Thyroid gland (tissue), 4 donors: ENCODE results near the gene KLHDC9. TPM values are rescaled to one million over a fixed set of nuclear protein-coding genes. Genes with fewer than 3 reads are reported as not detected.
"Not testable (repeated sequence)": the region's sequence is repeated elsewhere in the genome, so short reads cannot be mapped to it uniquely, and the experiment has no call there.

Source experiments
- DNase-seq, 2 donors: peaks; one replicate each; pipeline ENCODE4 v3.0.0-alpha.2; 2019
- H3K27ac ChIP-seq, 3 donors: fragments of 200-600 bp; sonication (generic); 1 replicate in 2 of 3; 2 replicates in 1 of 3; pipeline ENCODE4 v1.5.1; 2016 to 2019; ENCODE audit warnings: mild to moderate bottlenecking in 1 of 3, moderate library complexity in 1 of 3
- H3K27me3 ChIP-seq: fragments of 200-600 bp; sonication (generic); one replicate; pipeline ENCODE4 v1.5.1; 2019
- H3K36me3 ChIP-seq, 2 donors: fragments of 200-600 bp; sonication (generic); one replicate each; pipeline ENCODE4 v1.5.1; 2016 to 2019
- H3K4me1 ChIP-seq, 2 donors: fragments of 200-600 bp; sonication (generic); one replicate each; pipeline ENCODE4 v1.5.1; 2017 to 2019
- H3K4me3 ChIP-seq, 3 donors: fragments of 200-600 bp; sonication (generic); replicated peaks in 1 of 3; 1 replicate in 2 of 3; 2 replicates in 1 of 3; pipeline ENCODE4 v1.5.1; 2016; ENCODE audit warnings: mild to moderate bottlenecking in 1 of 3
- H3K9me3 ChIP-seq: fragments of 200-600 bp; sonication (generic); one replicate; pipeline ENCODE4 v1.5.1; 2017
- POLR2A ChIP-seq, 2 donors: fragments of 450-650 bp; IDR thresholded peaks; one replicate each; pipeline ENCODE4 v1.6.1; 2017; ENCODE audit warnings: antibody characterized with exemption in 2 of 2, mild to moderate bottlenecking in 2 of 2, moderate library complexity in 1 of 2
- WGBS, 2 donors: methylation state at CpG; one replicate each; pipeline ENCODE4 v1.1.5; 2017; 5-methylcytosine and 5-hydroxymethylcytosine counted together
- intact Hi-C: fragments of 100-400 bp; cut with DNase I; formaldehyde crosslinking; loops from one replicate; pipeline ENCODE4 v1.15.1; 2023
- total RNA-seq, 4 donors: library from RNA; depleted of rRNA; stranded (reverse); fragments of >200 nt; gene quantifications; one replicate each; pipeline ENCODE4 v1.2.3, GENCODE V29; 2016
- TF ChIP-seq, protein P1 (sequence below), 6 experiments: fragments of 200-600 bp in 3 of 6; fragments of 450-650 bp in 3 of 6; sonication (generic) in 3 of 6; IDR thresholded peaks; one replicate each; pipeline ENCODE4 v1.5.1; 2016 to 2019; ENCODE audit warnings: antibody characterized with exemption in 6 of 6, mild to moderate bottlenecking in 2 of 6, inconsistent platforms in 1 of 6, moderate library complexity in 1 of 6

The KLHDC9 gene
- total RNA-seq, 4 donors from 2014 or later, result 6.9 to 31.8 (median 19.2) TPM

DNA sequence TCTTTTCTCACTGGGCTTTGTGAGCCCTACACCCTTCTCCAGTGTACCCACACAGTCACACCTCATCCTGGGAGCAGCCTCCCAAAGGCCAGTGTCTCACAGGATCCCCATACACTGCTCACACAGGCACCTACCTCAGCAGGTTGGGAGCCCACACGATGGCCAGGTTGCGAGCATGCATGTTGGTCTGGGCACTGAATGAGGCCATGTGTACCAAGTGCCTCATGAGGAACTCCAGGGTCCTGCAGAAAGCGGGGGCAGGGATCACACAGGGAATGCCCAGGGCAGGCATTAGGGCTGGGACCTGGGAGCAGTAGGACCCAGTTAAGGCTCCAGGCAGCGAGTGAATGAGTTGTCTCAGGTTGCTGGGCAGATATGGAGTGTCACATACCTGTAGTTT is 43.9 kb upstream of the KLHDC9 start:
- Histone ChIP-seq H3K4me3 (no peak overlapping the region), H3K36me3 (no peaks in the 10 kb centered on the region), H3K4me1 (no peaks in the 10 kb centered on the region), H3K9me3 (no peaks in the 10 kb centered on the region), H3K27ac (no peak overlapping the region), H3K27me3 (no peaks in the 10 kb centered on the region)
- 85% methylated on average over 2 to 4 of the region's 4 CpGs for WGBS, 2 donors
- no peak for DNase-seq
- TF ChIP-seq, protein P1, sequence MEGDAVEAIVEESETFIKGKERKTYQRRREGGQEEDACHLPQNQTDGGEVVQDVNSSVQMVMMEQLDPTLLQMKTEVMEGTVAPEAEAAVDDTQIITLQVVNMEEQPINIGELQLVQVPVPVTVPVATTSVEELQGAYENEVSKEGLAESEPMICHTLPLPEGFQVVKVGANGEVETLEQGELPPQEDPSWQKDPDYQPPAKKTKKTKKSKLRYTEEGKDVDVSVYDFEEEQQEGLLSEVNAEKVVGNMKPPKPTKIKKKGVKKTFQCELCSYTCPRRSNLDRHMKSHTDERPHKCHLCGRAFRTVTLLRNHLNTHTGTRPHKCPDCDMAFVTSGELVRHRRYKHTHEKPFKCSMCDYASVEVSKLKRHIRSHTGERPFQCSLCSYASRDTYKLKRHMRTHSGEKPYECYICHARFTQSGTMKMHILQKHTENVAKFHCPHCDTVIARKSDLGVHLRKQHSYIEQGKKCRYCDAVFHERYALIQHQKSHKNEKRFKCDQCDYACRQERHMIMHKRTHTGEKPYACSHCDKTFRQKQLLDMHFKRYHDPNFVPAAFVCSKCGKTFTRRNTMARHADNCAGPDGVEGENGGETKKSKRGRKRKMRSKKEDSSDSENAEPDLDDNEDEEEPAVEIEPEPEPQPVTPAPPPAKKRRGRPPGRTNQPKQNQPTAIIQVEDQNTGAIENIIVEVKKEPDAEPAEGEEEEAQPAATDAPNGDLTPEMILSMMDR (IDR thresholded peaks at IDR 0.05), result no peak
- no peak for TF ChIP-seq POLR2A (IDR thresholded peaks at IDR 0.05)
- intact Hi-C loops, result no loop called here

DNA sequence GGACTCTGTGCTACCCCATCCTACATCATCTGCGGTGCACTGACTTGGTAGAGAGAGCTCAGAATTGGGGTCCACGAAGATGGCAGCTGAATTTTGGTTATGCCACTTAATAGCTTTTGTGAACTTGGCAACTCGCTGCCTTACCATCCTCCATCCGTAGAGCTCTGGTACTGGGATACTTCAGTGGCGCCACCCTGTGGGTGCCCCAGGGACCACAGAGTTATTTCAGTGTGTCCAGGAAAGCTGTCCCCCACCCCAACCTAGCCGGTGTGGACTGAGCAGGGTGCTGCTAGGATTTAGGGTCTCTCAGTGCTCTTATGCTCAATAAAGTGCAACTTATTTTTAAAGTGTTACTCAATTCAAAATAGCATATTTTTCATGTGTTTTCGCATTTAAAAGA is 43.4 kb upstream of the KLHDC9 start:
- Histone ChIP-seq H3K27ac (no peak overlapping the region), H3K9me3 (no peaks in the 10 kb centered on the region), H3K36me3 (no peaks in the 10 kb centered on the region), H3K4me1 (no peaks in the 10 kb centered on the region), H3K4me3 (no peak overlapping the region), H3K27me3 (no peaks in the 10 kb centered on the region)
- no peak for TF ChIP-seq POLR2A (IDR thresholded peaks at IDR 0.05)
- TF ChIP-seq, protein P1 (IDR thresholded peaks at IDR 0.05), result no peak
- intact Hi-C loops, result no loop called here
- no peak for DNase-seq
- WGBS, 2 donors, result 84 to 85% methylated on average over 7 of the region's 7 CpGs

DNA sequence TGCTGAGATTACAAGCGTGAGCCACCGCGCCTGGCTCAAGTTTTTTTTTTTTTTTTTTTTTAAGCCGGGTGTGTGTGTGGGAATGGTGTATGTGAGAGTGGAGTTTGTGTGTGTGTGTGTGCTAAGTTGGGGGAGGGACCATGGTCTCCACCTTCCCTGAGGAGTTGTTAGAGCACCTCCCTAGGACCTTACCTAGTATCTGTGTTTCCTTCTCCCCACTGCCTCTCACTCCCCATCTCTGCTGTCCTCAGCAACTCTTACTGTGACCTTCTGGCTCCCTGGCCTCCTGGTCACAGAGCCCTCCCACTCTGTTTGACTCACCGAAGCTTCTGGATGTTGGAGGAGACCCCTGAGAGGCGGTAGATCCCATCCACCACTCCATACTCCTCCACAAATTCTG is 38.9 kb upstream of the KLHDC9 start:
- Histone ChIP-seq H3K27ac (no peak overlapping the region), H3K4me3 (no peak overlapping the region), H3K36me3 (no peaks in the 10 kb centered on the region), H3K9me3 (no peaks in the 10 kb centered on the region), H3K4me1 (no peaks in the 10 kb centered on the region), H3K27me3 (no peaks in the 10 kb centered on the region)
- no peak for DNase-seq
- 78 to 87% methylated on average over 6 of the region's 6 CpGs for WGBS, 2 donors
- intact Hi-C loops, result no loop called here
- no peak for TF ChIP-seq POLR2A (IDR thresholded peaks at IDR 0.05)
- TF ChIP-seq, protein P1 (IDR thresholded peaks at IDR 0.05), result no peak

DNA sequence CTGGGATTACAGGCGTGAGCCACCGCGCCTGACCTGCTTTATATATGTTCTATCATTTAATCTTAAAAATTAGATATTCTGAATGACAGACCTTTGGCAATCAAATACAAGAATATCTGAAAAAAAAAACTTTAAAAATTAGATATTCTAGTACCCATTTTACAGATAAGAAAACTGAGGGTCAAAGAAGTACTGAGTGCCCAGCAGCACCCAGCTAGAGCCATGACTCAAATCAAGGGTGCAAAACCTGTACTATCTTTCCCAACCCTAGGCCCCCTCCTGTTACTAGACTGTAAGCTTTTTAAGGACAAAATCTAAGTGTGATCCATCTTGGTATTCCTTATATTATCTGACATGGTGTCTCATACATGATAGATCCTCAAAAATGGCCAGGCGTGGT is 36.7 kb upstream of the KLHDC9 start:
- no peak for DNase-seq
- no peak overlapping the region for H3K4me3 ChIP-seq
- no peak for TF ChIP-seq POLR2A (IDR thresholded peaks at IDR 0.05)
- TF ChIP-seq, protein P1 (IDR thresholded peaks at IDR 0.05), result no peak
- no peak overlapping the region for H3K27ac ChIP-seq
- no peaks in the 10 kb centered on the region for H3K27me3 ChIP-seq
- 91 to 98% methylated on average over 4 of the region's 4 CpGs for WGBS, 2 donors
- H3K36me3 ChIP-seq, result no peaks in the 10 kb centered on the region
- intact Hi-C loops, result no loop called here
- H3K9me3 ChIP-seq, result no peaks in the 10 kb centered on the region
- H3K4me1 ChIP-seq, result no peaks in the 10 kb centered on the region

DNA sequence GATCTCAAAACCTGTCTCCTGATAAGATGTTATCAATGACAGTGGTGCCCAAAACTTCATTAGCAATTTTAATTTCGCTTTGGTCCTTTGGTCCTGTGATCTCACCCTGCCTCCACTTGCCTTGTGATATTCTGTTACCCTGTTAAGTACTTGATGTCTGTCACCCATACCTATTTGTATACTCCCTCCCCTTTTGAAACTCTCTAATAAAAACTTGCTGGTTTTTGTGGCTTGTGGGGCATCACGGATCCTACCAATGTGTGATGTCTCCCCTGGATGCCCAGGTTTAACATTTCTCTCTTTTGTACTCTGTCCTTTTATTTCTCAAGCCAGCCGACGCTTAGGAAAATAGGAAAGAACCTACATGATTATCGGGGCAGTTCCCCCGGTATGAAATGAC is 34.2 kb upstream of the KLHDC9 start:
- H3K27ac ChIP-seq, H3K36me3 ChIP-seq, intact Hi-C loops, H3K9me3 ChIP-seq, DNase-seq, H3K4me3 ChIP-seq, H3K27me3 ChIP-seq, H3K4me1 ChIP-seq: not testable (repeated sequence)
- 63 to 64% methylated on average over 6 of the region's 6 CpGs for WGBS, 2 donors

DNA sequence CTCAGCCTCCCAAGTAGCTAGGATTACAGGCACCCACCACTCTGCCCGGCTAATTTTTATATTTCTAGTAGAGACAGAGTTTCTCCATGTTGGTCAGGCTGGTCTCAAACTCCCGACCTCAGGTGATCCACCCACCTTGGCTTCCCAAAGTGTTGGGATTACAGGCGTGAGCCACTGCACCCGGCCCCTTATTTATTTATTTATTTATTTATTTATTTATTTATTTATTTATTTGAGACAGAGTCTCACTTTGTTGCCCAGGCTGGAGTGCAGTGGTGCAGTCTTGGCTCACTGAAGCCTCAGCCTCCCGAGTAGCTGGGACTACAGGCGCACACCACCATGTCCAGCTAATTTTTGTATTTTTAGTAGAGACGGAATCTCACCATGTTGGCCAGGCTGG is 32.5 kb upstream of the KLHDC9 start:
- H3K9me3 ChIP-seq, H3K4me1 ChIP-seq, intact Hi-C loops, H3K4me3 ChIP-seq, H3K27me3 ChIP-seq, H3K36me3 ChIP-seq, DNase-seq, H3K27ac ChIP-seq: not testable (repeated sequence)
- 92 to 94% methylated on average over 7 of the region's 7 CpGs for WGBS, 2 donors
